SU-DHL-6 (cell line): ENCODE measurements around the gene NR2F1-AS1.
A peak's percentile ranks its signal among the peaks of the same experiment; 100 is the strongest.

ENCODE experiments used
- H2AFZ ChIP-seq: fragments of 200-600 bp; sonication (generic); 2 replicates; pipeline ENCODE4 v1.6.1; 2014; ENCODE audit warnings: low read depth, mild to moderate bottlenecking, moderate library complexity, mixed read lengths, antibody characterized with exemption, low read length; ENCODE audit not compliant: severe bottlenecking
- H3F3A ChIP-seq: fragments of 200-600 bp; shearing (Covaris generic); 2 replicates; pipeline ENCODE4 v1.6.0; 2016; ENCODE audit warnings: antibody characterized with exemption, mild to moderate bottlenecking; ENCODE audit not compliant: insufficient read depth
- H3K27ac ChIP-seq: fragments of 200-600 bp; sonication (generic); 2 replicates; pipeline ENCODE4 v1.5.1; 2016; ENCODE audit warnings: low read depth, mild to moderate bottlenecking, low read length, moderate library complexity, mixed read lengths
- H3K27me3 ChIP-seq: fragments of 200-600 bp; sonication (generic), shearing (Covaris generic); 2 replicates; pipeline ENCODE4 v1.6.0; 2014; ENCODE audit warnings: mild to moderate bottlenecking, low read length
- H3K36me3 ChIP-seq: fragments of 200-600 bp; sonication (generic); 2 replicates; pipeline ENCODE4 v1.6.1; 2014; ENCODE audit warnings: mild to moderate bottlenecking, low read length, mixed read lengths
- H3K4me2 ChIP-seq: fragments of 300-600, 200-600 bp; shearing (Covaris generic), sonication (generic); 2 replicates; pipeline ENCODE4 v1.6.0; 2014; ENCODE audit warnings: low read length, low read depth, mild to moderate bottlenecking; ENCODE audit not compliant: poor library complexity, severe bottlenecking
- H3K4me3 ChIP-seq: fragments of 200-600 bp; sonication (generic); 2 replicates; pipeline ENCODE4 v1.5.1; 2014; ENCODE audit warnings: antibody characterized with exemption, low read length, mild to moderate bottlenecking, mixed read lengths; ENCODE audit not compliant: insufficient read depth, poor library complexity, severe bottlenecking
- H3K79me2 ChIP-seq: fragments of 200-600 bp; sonication (generic); 2 replicates; pipeline ENCODE4 v1.6.1; 2014; ENCODE audit warnings: mild to moderate bottlenecking, low read length, moderate library complexity; ENCODE audit not compliant: insufficient read depth
- H3K9ac ChIP-seq: fragments of 200-600 bp; sonication (generic); 2 replicates; pipeline ENCODE4 v1.7.0; 2014; ENCODE audit warnings: mild to moderate bottlenecking, low read length
- H3K9me2 ChIP-seq: fragments of 200-600 bp; sonication (generic); replicated peaks from 2 replicates; pipeline ENCODE4 v1.6.1; 2014; ENCODE audit warnings: low read length; ENCODE audit not compliant: insufficient read depth
- H3K9me3 ChIP-seq: fragments of 200-600 bp; sonication (generic); 2 replicates; pipeline ENCODE4 v1.6.1; 2014; ENCODE audit warnings: low read length, mixed read lengths; ENCODE audit not compliant: insufficient read depth
- H4K20me1 ChIP-seq: fragments of 200-600 bp; sonication (generic); 2 replicates; pipeline ENCODE4 v1.6.1; 2014; ENCODE audit warnings: low read depth, mild to moderate bottlenecking, antibody characterized with exemption, low read length, moderate library complexity, mixed read lengths
- EZH2phosphoT487 ChIP-seq: fragments of 200-600 bp; sonication (generic), shearing (Covaris generic); conservative IDR thresholded peaks from 2 replicates; pipeline ENCODE4 v1.6.1; 2018; ENCODE audit warnings: mild to moderate bottlenecking, antibody characterized with exemption, low read length, moderate library complexity, mixed read lengths
- TF ChIP-seq, protein P1 (sequence below): fragments of 200-600 bp; sonication (generic); IDR thresholded peaks from one replicate; pipeline ENCODE4 v1.5.1; 2017; ENCODE audit warnings: antibody characterized with exemption, mild to moderate bottlenecking, low read length, moderate library complexity; ENCODE audit not compliant: insufficient read depth, poor library complexity, severe bottlenecking

The NR2F1-AS1 gene

DNA sequence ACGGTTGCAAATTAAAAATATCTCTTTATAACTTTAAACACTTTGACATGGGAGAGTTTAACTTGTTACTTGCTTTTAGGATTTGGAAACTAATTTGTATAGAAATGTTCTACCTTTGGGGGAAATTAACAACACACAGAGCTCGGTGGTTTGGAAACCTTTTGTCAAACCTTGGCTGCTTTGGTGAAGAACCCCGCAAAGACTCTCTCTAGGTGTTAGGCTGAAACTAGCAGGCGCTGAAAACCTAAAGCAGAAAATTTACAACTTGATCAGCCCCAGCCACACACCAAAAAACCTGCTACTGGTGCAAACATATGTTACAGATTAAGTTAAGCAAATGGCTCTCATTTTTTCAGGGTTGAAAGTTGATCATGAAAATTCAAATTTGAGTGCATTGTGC is 27.8 kb upstream of the NR2F1-AS1 start:
- no peak overlapping the region for H3K4me2 ChIP-seq
- no peak overlapping the region for H3K4me3 ChIP-seq
- H3K27me3 ChIP-seq, result no peaks in the 10 kb centered on the region

DNA sequence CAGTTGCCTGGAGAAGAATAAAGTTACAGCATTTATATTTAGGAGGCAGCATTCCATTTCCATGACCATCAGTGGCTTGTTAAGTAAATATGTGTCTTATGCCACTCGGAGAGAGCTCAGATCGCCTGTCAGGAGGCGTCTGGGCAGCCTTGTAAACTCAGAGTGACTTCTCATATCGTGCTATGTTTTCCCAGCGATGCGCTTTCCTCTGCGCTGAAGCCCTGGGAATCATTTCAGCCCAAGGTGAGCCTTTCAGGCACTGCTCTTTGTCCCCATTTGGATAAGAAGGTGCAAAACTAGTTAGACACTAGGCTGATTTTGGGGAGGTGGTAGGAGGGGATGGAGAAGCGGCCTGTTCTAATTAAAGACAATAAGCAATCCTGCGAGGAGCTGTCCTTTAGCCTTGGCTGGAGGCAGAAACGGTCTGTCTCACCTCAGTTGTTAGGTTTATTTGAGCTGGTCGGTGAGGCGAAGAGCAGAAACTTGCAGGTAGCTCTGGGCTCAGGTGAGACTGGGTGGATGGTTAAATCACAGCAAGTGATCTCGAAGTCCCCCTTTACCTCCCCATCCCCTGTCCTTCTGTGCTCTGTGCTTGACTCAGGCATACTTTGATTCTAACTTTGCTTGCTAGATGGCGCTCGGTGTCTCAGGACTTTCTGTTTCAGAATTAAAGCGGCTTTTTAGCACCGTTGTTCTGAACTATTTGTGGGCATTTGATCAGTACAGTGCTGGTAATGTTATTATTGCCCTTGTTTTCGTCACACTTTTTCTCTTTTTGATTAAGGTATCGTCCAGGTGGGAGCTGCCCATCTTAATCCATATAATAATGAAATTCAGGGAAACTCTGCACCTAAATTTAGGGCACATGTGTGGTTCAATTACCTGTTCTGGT is 26.6 kb upstream of the NR2F1-AS1 start:
- Histone ChIP-seq H3K27ac (no peak overlapping the region), H4K20me1 (no peaks in the 10 kb centered on the region), H3K9me2 (no peaks in the 10 kb centered on the region), H3K4me2 (peak overlapping the region; percentile 30), H3K79me2 (no peaks in the 10 kb centered on the region), H3K27me3 (no peaks in the 10 kb centered on the region), H3K36me3 (no peaks in the 10 kb centered on the region), H3K9me3 (no peaks in the 10 kb centered on the region), H2AFZ (no peak overlapping the region), H3K4me3 (no peak overlapping the region), H3F3A (no peaks in the 10 kb centered on the region), H3K9ac (no peak overlapping the region)
- TF ChIP-seq, protein P1, sequence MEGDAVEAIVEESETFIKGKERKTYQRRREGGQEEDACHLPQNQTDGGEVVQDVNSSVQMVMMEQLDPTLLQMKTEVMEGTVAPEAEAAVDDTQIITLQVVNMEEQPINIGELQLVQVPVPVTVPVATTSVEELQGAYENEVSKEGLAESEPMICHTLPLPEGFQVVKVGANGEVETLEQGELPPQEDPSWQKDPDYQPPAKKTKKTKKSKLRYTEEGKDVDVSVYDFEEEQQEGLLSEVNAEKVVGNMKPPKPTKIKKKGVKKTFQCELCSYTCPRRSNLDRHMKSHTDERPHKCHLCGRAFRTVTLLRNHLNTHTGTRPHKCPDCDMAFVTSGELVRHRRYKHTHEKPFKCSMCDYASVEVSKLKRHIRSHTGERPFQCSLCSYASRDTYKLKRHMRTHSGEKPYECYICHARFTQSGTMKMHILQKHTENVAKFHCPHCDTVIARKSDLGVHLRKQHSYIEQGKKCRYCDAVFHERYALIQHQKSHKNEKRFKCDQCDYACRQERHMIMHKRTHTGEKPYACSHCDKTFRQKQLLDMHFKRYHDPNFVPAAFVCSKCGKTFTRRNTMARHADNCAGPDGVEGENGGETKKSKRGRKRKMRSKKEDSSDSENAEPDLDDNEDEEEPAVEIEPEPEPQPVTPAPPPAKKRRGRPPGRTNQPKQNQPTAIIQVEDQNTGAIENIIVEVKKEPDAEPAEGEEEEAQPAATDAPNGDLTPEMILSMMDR, result peak; percentile 63
- no peak for TF ChIP-seq EZH2phosphoT487

More for the DNA sequence above, 27.8 kb upstream of the NR2F1-AS1 start:
- no peaks in the 10 kb centered on the region for H3F3A ChIP-seq
- no peaks in the 10 kb centered on the region for H3K36me3 ChIP-seq
- no peak overlapping the region for H2AFZ ChIP-seq
- H3K9me3 ChIP-seq, result no peaks in the 10 kb centered on the region
- H3K9me2 ChIP-seq, result no peaks in the 10 kb centered on the region
- H4K20me1 ChIP-seq, result no peaks in the 10 kb centered on the region
- TF ChIP-seq, protein P1, result no peak
- TF ChIP-seq EZH2phosphoT487, result no peak
- H3K9ac ChIP-seq, result no peak overlapping the region
- H3K27ac ChIP-seq, result no peak overlapping the region
- no peaks in the 10 kb centered on the region for H3K79me2 ChIP-seq

DNA sequence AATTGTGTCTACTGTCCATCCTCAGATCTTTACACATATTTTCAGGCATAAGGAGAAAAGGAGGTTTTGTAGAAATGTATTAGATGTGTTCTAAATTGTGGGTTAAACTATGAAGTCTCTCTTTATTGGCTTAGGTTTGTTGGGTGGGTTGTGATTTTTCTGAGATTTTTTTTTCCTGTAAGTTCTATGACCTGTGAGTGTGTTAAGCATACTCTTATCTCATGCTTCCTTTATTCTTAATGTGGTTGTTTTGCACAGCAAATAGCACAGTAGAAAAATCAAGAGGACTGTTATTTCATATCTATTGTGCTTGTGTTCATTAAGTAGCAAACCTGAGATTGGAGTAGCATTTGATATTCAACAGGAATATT is 25.3 kb upstream of the NR2F1-AS1 start:
- Histone ChIP-seq H3K36me3 (no peaks in the 10 kb centered on the region), H3K27me3 (no peaks in the 10 kb centered on the region), H3K27ac (no peak overlapping the region), H3K79me2 (no peaks in the 10 kb centered on the region), H3K9me3 (no peaks in the 10 kb centered on the region), H2AFZ (no peak overlapping the region), H4K20me1 (no peaks in the 10 kb centered on the region), H3K4me3 (no peak overlapping the region), H3F3A (no peaks in the 10 kb centered on the region), H3K9me2 (no peaks in the 10 kb centered on the region), H3K4me2 (no peak overlapping the region), H3K9ac (no peak overlapping the region)
- TF ChIP-seq, protein P1, result no peak
- TF ChIP-seq EZH2phosphoT487, result no peak
